ENCODE results near the gene HOXB7.

Gene HOXB7

DNA sequence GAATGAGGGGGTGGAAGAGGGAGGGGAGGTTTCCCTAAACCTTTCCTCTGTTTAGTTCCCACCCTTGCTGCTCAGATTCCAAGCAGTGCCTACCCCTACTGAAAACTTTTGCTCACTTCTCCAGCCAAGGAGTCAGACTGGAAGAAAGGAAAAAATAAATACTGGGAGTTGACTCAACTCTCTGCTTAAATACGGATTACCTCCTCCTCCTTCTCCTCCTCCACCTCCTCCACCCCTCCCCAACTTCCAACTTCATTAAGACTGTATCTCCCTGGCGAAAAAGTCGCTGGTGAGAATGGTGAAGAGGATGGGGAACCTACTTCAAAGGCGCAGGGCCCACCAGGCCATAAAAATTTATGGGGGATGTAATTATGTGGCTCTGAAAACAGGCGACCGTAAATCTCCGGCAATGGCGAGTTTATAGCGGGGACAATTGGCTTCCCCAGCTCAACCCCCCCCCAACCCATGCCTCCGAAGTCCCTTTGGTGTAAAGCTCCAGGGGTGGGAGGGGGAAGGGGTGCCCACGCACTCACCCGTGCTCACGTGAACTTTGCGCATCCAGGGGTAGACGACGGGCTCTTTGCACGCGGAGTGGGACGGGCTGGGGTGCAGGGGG, 33.4 kb downstream of the HOXB7 start:
- no peak for DNase-seq (ENCODE audit: low read depth, low spot score)
- CTCF ChIA-PET = interaction anchor here (1.0 to 1.3 kb wide), 2 partner anchors 35 to 226 kb away, joined by 3 to 5 read pairs; no protein-coding TSS in a partner anchor
- H3K4me3 ChIP-seq (ENCODE audit: low read depth, low read length) = peak overlapping the region; percentile 78
- TF ChIP-seq, protein P1, sequence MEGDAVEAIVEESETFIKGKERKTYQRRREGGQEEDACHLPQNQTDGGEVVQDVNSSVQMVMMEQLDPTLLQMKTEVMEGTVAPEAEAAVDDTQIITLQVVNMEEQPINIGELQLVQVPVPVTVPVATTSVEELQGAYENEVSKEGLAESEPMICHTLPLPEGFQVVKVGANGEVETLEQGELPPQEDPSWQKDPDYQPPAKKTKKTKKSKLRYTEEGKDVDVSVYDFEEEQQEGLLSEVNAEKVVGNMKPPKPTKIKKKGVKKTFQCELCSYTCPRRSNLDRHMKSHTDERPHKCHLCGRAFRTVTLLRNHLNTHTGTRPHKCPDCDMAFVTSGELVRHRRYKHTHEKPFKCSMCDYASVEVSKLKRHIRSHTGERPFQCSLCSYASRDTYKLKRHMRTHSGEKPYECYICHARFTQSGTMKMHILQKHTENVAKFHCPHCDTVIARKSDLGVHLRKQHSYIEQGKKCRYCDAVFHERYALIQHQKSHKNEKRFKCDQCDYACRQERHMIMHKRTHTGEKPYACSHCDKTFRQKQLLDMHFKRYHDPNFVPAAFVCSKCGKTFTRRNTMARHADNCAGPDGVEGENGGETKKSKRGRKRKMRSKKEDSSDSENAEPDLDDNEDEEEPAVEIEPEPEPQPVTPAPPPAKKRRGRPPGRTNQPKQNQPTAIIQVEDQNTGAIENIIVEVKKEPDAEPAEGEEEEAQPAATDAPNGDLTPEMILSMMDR (IDR thresholded peaks at IDR 0.05; ENCODE audit: insufficient read depth, low read length, missing control alignments) = no peak
- POLR2A ChIA-PET = interaction anchor here (1.0 to 2.8 kb wide), 10 partner anchors 10 to 94 kb away, joined by 3 to 16 read pairs (median 6); partner anchors contain the start of gene HOXB5

DNA sequence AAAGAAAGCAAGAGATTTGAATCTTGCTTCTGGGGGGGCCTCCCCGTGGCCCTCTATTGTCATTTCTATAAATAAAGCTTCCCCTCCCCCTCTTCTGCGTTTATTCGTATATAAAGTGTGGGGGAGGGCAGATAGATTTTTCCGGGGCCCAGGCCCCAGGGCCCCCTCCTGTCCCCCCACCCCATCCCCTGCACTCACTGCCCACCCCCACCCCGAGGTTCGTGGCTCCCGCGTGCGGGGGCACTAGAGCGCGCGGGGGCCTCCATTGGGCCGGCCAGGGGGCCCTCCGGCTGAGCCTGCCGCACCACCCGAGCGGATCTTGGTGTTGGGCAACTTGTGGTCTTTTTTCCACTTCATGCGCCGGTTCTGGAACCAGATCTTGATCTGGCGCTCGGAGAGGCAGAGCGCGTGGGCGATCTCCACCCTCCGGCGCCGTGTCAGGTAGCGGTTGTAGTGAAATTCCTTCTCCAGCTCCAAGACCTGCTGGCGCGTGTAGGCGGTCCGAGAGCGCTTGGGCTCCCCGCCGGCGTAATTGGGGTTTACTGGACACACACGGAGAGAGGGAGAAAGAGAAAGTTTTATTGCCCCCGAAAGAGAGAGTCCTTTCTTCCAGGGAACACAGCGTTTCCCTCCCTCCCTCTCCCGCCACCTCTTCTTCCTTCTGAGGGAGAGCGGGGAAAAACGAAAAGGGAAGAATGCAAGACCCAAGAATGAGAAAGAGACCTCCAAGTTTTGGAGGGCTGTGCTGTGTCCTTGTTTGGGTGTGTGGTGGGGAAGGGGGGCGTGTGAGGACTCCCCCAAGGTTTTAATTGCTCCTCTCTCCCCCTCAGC, 34.1 kb downstream of the HOXB7 start:
- ChIA-PET POLR2A (interaction anchor here (0.8 to 2.8 kb wide), 11 partner anchors 10 to 94 kb away, joined by 3 to 16 read pairs (median 5); partner anchors contain the start of gene HOXB5), CTCF (interaction anchor here (1.0 to 1.3 kb wide), 4 partner anchors 9 to 225 kb away, joined by 3 to 4 read pairs (median 4); no protein-coding TSS in a partner anchor)
- no peak for DNase-seq (ENCODE audit: low read depth, low spot score)
- H3K4me3 ChIP-seq (ENCODE audit: low read depth, low read length) = peak overlapping the region; percentile 78
- TF ChIP-seq, protein P1 (IDR thresholded peaks at IDR 0.05; ENCODE audit: insufficient read depth, low read length, missing control alignments) = no peak

DNA sequence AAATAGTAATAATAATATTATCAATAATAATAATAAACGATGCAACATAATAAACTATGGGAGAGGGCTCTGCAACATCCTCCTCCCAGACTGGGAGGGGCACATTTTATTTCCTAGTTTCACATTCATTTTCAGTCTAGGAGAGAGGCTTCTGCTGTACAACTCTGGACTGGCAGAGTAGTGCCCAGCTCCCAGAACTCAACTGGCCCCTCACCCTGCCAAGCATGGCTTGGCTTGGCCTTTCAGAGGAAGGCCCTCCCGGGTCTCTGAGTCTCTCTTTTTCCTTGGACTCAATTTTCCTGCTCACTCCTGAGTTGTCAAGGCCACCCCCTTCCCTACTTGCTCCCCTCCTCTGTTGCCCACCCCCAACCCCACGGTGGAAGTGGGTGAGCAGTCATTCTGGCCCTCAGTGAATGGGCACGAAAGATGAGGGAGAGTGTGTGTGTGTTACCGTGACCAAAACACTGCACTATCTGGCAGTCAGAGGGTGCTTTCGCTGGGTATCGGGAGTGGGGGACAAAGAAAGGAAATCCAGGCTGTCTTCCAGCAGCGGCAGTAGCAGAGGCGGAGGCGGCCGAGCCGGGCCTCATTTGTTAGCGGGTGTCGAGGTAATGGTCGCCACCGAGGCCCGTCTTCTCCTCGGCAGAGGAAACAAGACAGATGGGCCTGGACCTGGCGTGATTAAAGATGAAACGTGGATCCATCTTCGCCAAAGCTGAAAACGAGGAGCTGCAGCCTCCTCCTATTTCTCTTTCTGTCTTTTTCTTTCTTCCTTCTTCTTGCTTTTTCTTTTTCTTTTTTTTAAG, 34.9 kb downstream of the HOXB7 start:
- CTCF ChIA-PET = interaction anchor here (1.0 to 1.2 kb wide), 3 partner anchors 8 to 28 kb away, joined by 3 to 4 read pairs (median 4); no protein-coding TSS in a partner anchor
- peak overlapping the region; percentile 49 for H3K4me3 ChIP-seq (ENCODE audit: low read depth, low read length)
- no peak for DNase-seq (ENCODE audit: low read depth, low spot score)
- TF ChIP-seq, protein P1 (IDR thresholded peaks at IDR 0.05; ENCODE audit: insufficient read depth, low read length, missing control alignments) = no peak
- POLR2A ChIA-PET = interaction anchor here (0.8 to 2.8 kb wide), 10 partner anchors 9 to 93 kb away, joined by 3 to 16 read pairs (median 6); partner anchors contain the start of gene HOXB5

DNA sequence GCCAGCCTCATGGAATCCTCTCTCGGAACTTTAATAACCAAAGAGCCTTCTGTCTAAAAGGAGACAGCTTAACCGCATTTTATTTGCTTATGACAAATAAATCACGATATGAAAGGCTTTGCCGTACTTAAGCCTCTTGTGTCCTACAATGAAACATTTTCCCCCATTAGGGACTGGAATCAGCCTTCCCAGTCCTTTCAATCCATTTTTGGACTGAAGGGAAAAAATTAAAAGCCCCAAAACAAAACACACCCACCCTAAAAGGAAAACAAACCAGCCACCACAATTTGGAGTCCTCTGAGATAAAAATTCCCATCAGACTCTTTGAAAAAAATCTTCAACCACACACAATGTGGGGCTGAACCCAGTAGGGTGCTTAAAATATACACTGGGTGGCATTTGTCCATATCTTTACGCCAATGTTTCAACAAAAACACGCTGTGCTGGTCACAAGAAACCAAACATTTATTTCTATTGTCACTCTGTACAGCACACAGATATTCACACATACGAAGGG, 35.7 kb downstream of the HOXB7 start:
- DNase-seq (ENCODE audit: low read depth, low spot score) = no peak
- TF ChIP-seq, protein P1 (IDR thresholded peaks at IDR 0.05; ENCODE audit: insufficient read depth, low read length, missing control alignments) = no peak
- peak overlapping the region; percentile 49 for H3K4me3 ChIP-seq (ENCODE audit: low read depth, low read length)
- POLR2A ChIA-PET = interaction anchor here (0.6 to 2.8 kb wide), 5 partner anchors 9 to 549 kb away, joined by 3 to 16 read pairs (median 3); no protein-coding TSS in a partner anchor
- CTCF ChIA-PET = interaction anchor here (0.9 to 1.3 kb wide), 4 partner anchors 18 to 88 kb away, joined by 3 to 5 read pairs (median 4); no protein-coding TSS in a partner anchor

DNA sequence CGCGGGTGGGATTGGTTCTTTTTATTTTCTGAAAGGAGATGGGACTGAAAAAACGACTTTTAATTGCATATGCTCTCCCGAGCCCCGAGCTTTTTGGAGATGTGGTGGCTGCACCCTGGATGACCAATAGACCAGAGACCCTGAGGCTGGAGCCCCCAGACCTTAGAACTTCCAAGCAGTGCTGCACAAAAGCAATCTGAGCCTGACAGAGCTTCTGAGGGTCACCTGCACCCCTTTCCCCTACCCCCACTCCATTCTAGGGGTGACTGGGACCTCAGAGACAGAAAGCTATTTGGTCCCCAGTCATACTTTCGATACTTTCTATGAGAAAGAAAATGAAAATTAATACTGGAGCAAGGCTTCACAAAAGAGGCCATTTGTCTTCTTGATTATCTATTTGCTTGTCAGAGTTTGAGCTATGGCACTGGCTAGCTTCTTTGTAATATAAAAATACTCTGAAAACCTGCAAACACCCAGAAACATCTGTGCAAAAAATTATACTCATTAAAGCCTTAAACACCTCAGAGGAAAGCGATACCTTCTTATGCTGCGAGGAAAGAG, 36.2 kb downstream of the HOXB7 start:
- no peak for DNase-seq (ENCODE audit: low read depth, low spot score)
- TF ChIP-seq, protein P1 (IDR thresholded peaks at IDR 0.05; ENCODE audit: insufficient read depth, low read length, missing control alignments) = no peak
- CTCF ChIA-PET = interaction anchor here (0.9 to 1.3 kb wide), 4 partner anchors 18 to 88 kb away, joined by 3 to 5 read pairs (median 4); no protein-coding TSS in a partner anchor
- H3K4me3 ChIP-seq (ENCODE audit: low read depth, low read length) = peak overlapping the region; percentile 49
- POLR2A ChIA-PET = interaction anchor here (0.6 to 1.6 kb wide), 5 partner anchors 8 to 549 kb away, joined by 3 to 5 read pairs (median 3); no protein-coding TSS in a partner anchor

All from AG04449 (cell line).